ENCODE measurements around the gene CD164. TPM values are rescaled to one million over a fixed set of nuclear protein-coding genes. Genes with fewer than 3 reads are reported as not detected.
A peak's percentile ranks its signal among the peaks of the same experiment; 100 is the strongest.

Gene CD164
- total and polyA plus RNA-seq, 8 donors, result 266 to 314 (median 283) TPM

DNA sequence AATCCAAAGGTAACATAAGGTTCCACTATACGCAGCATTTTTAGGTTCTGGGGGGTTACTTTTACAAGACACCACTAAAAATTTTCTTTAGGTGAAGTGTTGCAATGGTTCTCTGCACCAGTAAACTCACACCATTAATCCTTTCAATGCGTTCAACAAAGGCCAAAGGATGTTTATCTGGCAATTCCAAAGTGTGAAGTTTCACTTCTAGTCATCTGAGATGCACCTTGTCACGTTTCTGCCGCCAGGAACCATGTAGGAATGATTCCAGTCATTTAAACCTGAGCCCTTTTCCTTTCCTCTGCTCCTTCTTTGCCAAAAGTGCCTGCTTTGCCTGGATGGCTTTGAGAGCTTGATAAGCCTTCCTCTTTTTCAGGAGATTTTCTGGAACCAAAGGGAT, 54.8 kb downstream of the CD164 start:
- H3K9me3 ChIP-seq, result no peaks in the 10 kb centered on the region
- no peak overlapping the region for H3K27ac ChIP-seq
- DNase-seq, result no peak
- no peaks in the 10 kb centered on the region for H3K27me3 ChIP-seq
- no peak overlapping the region for H3K4me3 ChIP-seq
- peaks cover 0 to 37% of the 10 kb centered on the region in 2 donors for H3K4me1 ChIP-seq
- no peaks in the 10 kb centered on the region for H3K36me3 ChIP-seq
- TF ChIP-seq, protein P1, sequence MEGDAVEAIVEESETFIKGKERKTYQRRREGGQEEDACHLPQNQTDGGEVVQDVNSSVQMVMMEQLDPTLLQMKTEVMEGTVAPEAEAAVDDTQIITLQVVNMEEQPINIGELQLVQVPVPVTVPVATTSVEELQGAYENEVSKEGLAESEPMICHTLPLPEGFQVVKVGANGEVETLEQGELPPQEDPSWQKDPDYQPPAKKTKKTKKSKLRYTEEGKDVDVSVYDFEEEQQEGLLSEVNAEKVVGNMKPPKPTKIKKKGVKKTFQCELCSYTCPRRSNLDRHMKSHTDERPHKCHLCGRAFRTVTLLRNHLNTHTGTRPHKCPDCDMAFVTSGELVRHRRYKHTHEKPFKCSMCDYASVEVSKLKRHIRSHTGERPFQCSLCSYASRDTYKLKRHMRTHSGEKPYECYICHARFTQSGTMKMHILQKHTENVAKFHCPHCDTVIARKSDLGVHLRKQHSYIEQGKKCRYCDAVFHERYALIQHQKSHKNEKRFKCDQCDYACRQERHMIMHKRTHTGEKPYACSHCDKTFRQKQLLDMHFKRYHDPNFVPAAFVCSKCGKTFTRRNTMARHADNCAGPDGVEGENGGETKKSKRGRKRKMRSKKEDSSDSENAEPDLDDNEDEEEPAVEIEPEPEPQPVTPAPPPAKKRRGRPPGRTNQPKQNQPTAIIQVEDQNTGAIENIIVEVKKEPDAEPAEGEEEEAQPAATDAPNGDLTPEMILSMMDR (IDR thresholded peaks at IDR 0.05), result no peak
- ATAC-seq, result no peak
- intact Hi-C loops (cut with DNase I), result no loop called here

DNA sequence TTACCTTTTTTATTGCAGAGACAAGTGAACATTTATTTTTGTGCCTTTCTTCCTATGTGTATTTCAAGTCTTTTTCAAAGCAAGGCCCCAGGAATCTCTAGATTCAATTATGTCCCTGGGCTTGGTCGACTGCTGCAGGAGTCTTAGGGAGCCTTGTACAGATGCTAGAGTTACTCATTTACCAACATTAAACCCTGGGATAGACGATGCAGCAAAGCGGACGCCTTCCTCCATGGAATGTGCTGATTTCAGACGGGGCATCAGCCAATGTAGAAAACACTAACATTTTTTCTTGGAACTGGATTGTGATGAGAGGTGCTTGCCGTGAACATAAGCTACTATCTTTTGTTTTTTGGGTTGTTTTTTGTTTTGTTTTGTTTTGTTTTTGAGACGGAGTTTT, 55.9 kb downstream of the CD164 start:
- ATAC-seq (no peak), DNase-seq (no peak)
- Histone ChIP-seq H3K27ac (no peak overlapping the region), H3K36me3 (no peaks in the 10 kb centered on the region), H3K4me3 (no peak overlapping the region), H3K4me1 (peaks cover 0 to 40% of the 10 kb centered on the region in 2 donors), H3K9me3 (no peaks in the 10 kb centered on the region), H3K27me3 (no peaks in the 10 kb centered on the region)
- TF ChIP-seq, protein P1 (IDR thresholded peaks at IDR 0.05), result no peak
- intact Hi-C loops (cut with DNase I), result no loop called here

DNA sequence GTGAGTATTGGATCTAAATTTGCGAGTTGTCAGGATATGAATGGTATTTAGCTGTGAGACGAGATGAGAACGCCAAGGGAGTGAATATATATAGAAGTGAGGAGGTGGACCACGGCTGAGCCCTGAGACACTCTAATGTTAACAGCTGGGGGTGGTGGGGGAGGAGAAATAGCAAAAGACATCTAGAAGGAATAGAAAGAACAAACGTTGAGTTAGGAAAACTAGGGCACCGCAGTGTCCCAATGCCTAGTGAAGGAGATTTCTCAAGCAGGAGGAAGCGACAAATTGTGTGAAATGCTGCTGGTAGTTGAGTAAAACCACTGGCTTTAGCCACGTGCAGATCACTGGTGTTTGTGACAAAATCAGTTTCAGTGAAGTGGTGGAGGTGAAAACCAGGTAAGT, 56.9 kb downstream of the CD164 start:
- peak overlapping the region in 1 of 2 donors; percentile 48 for H3K27ac ChIP-seq
- no peak overlapping the region for H3K4me3 ChIP-seq
- ATAC-seq, result no peak
- DNase-seq, result no peak
- peaks cover 0 to 40% of the 10 kb centered on the region in 2 donors for H3K4me1 ChIP-seq
- H3K9me3 ChIP-seq, result no peaks in the 10 kb centered on the region
- intact Hi-C loops (cut with DNase I), result no loop called here
- H3K36me3 ChIP-seq, result no peaks in the 10 kb centered on the region
- TF ChIP-seq, protein P1 (IDR thresholded peaks at IDR 0.05), result no peak
- H3K27me3 ChIP-seq, result no peaks in the 10 kb centered on the region

DNA sequence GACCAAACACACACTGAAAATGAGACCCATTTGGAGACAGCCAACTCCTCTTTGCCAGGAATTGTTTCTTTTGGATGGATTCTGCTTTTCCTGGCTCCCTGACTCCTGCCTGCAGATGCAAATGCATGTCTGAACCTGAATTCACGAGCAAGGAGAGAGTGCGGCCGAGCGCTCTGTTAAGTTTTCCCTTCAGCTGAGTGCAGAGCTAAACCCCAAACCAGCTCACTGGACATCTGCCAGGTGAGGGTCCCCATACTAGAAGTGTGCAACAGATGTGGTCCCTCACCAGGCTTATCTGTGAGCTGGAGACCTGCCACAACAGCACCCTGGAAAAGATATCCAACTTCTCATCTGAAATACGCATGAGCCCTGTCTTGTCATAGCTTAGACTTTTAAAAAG, 59.0 kb downstream of the CD164 start:
- TF ChIP-seq, protein P1 (IDR thresholded peaks at IDR 0.05), result no peak
- H3K4me3 ChIP-seq, result no peak overlapping the region
- H3K9me3 ChIP-seq, result no peaks in the 10 kb centered on the region
- H3K4me1 ChIP-seq, result peaks cover 0 to 40% of the 10 kb centered on the region in 2 donors
- no peaks in the 10 kb centered on the region for H3K36me3 ChIP-seq
- H3K27ac ChIP-seq, result peak overlapping the region in 1 of 2 donors; percentile 66
- DNase-seq (no peak), ATAC-seq (no peak)
- intact Hi-C loops (cut with DNase I), result no loop called here
- no peaks in the 10 kb centered on the region for H3K27me3 ChIP-seq

DNA sequence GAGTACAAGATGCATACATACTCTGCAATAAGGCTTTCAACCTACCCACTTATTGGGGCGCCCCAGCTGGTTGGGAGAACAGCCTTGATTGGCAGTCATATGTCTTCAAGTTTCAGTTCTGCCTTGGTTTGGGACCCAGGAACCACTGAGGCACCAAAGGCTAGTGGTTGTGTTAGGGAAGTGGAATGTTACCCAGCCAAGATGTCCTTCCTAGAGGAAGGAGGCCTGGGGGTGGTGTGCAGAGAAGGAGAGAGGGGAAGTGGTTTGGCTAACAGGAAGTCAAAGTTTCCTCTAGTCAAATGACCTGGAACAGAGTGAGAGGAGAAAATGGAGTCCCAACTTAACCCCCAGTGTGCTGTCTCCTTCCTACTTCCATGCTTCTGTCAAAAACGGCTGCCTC, 59.4 kb downstream of the CD164 start:
- intact Hi-C loops (cut with DNase I), result no loop called here
- Histone ChIP-seq H3K27me3 (no peaks in the 10 kb centered on the region), H3K4me3 (no peak overlapping the region), H3K9me3 (no peaks in the 10 kb centered on the region), H3K4me1 (peaks cover 0 to 40% of the 10 kb centered on the region in 2 donors), H3K27ac (peak overlapping the region in 1 of 2 donors; percentile 66), H3K36me3 (no peaks in the 10 kb centered on the region)
- peak in 1 of 4 donors; percentile 66 for DNase-seq
- peak; percentile 88 for ATAC-seq
- TF ChIP-seq, protein P1 (IDR thresholded peaks at IDR 0.05), result no peak
